ENCODE results near the gene CNOT6L.

DNA sequence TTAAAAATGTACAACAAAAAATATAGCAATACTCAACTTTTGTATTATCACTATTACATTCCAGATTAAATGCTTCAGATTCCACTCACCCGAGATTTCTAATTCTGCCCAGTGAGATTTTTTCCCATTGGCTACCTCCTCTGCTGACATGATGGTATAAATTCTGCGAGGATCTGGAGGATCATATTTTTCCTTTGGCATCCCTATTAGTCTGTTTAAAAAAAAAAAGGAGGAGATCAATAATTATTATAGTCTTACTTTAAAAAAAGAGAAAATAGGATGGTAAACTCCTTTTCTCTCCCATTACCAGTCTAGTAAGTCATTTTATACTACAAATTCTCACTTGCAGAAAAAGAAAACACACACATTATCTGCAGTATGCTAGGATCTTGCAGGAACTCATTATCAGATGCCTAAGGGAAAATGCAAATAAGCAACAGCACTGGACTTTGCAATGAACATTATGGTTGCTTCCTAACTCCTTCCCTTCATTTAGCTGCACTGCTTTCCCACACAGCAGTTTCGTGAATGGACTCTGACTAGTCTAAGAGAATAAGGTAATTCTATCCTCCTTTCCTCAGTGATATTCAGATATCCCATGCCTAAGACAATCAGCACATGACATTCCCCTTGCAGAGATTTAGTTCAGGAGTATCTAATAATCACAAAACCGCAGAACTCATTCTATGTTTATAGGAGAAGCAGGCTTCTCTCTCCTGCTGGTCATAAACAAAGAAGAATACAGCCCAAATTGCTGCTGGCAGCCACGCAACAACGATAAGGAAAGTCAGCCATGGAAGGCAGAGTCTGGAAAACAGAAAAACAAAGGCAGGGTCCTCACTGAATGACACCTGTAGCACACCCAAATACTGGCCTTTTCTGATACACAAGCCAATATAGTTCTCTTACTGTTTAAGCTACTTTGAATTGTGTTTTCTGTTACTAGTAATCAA, 42.7 kb downstream of the CNOT6L start:
- TF ChIP-seq CTCF (IDR thresholded peaks at IDR 0.05) (no peak), POLR2A (IDR thresholded peaks at IDR 0.05) (no peak)
